Measurements from ENCODE around the gene RGS11. TPM values are rescaled to one million over a fixed set of nuclear protein-coding genes. Genes with fewer than 3 reads are reported as not detected.
A peak's percentile ranks its signal among the peaks of the same experiment; 100 is the strongest.
"Not testable (repeated sequence)": the region's sequence is repeated elsewhere in the genome, so short reads cannot be mapped to it uniquely, and the experiment has no call there.

Gene RGS11
- total RNA-seq, 1 experiment from 2014 or later: 2.9 TPM

DNA sequence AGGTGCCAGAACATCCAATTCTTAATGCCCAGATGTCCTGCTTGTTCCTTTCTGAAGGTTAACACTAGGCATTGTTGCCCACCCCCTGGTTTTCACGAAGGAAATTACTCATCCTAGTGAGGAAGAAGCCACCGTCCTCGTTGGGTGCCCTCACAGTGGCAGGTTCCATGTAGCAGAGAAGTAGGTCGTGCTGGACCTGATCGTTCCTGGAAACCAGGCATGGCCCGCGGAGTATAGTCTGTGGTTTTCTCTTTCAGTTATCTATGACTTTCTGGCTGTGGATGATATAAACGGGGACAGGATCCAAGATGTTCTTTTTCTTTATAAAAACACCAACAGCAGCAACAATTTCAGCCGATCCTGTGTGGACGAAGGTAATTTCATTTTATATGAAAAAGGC, 16.5 kb downstream of the RGS11 start:
- no peaks in the 10 kb centered on the region for H4K20me1 ChIP-seq (ENCODE audit: control insufficient read depth, insufficient read depth, insufficient read length)
- H3K4ac ChIP-seq (ENCODE audit: low read depth, low read length): no peak overlapping the region
- H3K23me2 ChIP-seq (ENCODE audit: insufficient read length, low read depth, low read length, poor library complexity, severe bottlenecking): no peaks in the 10 kb centered on the region
- H3K79me1 ChIP-seq (ENCODE audit: insufficient read depth, low read depth, low read length, poor library complexity, severe bottlenecking): no peaks in the 10 kb centered on the region
- H3K9me3 ChIP-seq (ENCODE audit: control insufficient read depth, low read depth, low read length): no peaks in the 10 kb centered on the region
- no CpG with 5 or more reads among the region's 10 CpGs for WGBS (ENCODE audit: extremely low coverage, insufficient read length, low lambda C conversion rate)
- no peak overlapping the region for H2BK20ac ChIP-seq (ENCODE audit: low read depth, low read length, poor library complexity, severe bottlenecking)
- H3K4me1 Mint-ChIP-seq: no peaks in the 10 kb centered on the region; a peak in 1 of 4 replicates
- no peak overlapping the region for H3K4me3 Mint-ChIP-seq
- H3K27me3 Mint-ChIP-seq (ENCODE audit: low read depth): no peaks in the 10 kb centered on the region
- no peak overlapping the region for H3K56ac ChIP-seq (ENCODE audit: insufficient read length, low read depth, low read length)
- DNase-seq: no peak
- no peak overlapping the region for H2AK5ac ChIP-seq (ENCODE audit: insufficient read length, low read length)
- no peak overlapping the region for H2AFZ ChIP-seq (ENCODE audit: low read length)
- no peak overlapping the region for H3K23ac ChIP-seq (ENCODE audit: insufficient read length, low read depth, low read length)
- H2BK120ac ChIP-seq (ENCODE audit: low read depth, low read length, poor library complexity, severe bottlenecking): no peak overlapping the region
- H3K4me2 ChIP-seq (ENCODE audit: insufficient read depth, insufficient read length, low read length): no peak overlapping the region
- H4K91ac ChIP-seq (ENCODE audit: insufficient read length, low read depth, low read length): no peak overlapping the region
- no peaks in the 10 kb centered on the region for H3K79me2 ChIP-seq (ENCODE audit: insufficient read depth, low read length)
- H3K14ac ChIP-seq (ENCODE audit: insufficient read depth, low read length): no peak overlapping the region
- H4K8ac ChIP-seq (replicated peaks; ENCODE audit: insufficient read length, low read depth, low read length): no peak overlapping the region
- H3K27ac ChIP-seq (ENCODE audit: insufficient read length, low read depth, low read length): no peak overlapping the region
- H3K18ac ChIP-seq (ENCODE audit: insufficient read length, low read depth, low read length): no peak overlapping the region
- H3K9me3 Mint-ChIP-seq: no peaks in the 10 kb centered on the region
- peak overlapping the region in 1 of 3 experiments; percentile 28; a peak in 1 of 7 replicates for H3K27ac Mint-ChIP-seq
- no peak overlapping the region for H2BK5ac ChIP-seq (ENCODE audit: insufficient read length, low read length)
- no peak overlapping the region for H4K5ac ChIP-seq (ENCODE audit: insufficient read length, low read depth, low read length)
- no peaks in the 10 kb centered on the region for H3K4me1 ChIP-seq (ENCODE audit: insufficient read depth, low read length)
- no peaks in the 10 kb centered on the region for H3K27me3 ChIP-seq (ENCODE audit: insufficient read depth, low read length)
- H3K9ac ChIP-seq (ENCODE audit: extremely low read depth, insufficient read length, low read length): no peak overlapping the region
- H2BK15ac ChIP-seq (ENCODE audit: low read depth, low read length): no peak overlapping the region
- peaks cover 20 to 69% (median 43%) of the 10 kb centered on the region in 3 experiments; a peak in 6 of 7 replicates for H3K36me3 Mint-ChIP-seq (ENCODE audit: insufficient read depth in 1 of 3, low read depth in 3 of 3)
- no peak overlapping the region for H2BK12ac ChIP-seq (ENCODE audit: insufficient read length, low read depth, low read length)
- TF ChIP-seq, protein P1, sequence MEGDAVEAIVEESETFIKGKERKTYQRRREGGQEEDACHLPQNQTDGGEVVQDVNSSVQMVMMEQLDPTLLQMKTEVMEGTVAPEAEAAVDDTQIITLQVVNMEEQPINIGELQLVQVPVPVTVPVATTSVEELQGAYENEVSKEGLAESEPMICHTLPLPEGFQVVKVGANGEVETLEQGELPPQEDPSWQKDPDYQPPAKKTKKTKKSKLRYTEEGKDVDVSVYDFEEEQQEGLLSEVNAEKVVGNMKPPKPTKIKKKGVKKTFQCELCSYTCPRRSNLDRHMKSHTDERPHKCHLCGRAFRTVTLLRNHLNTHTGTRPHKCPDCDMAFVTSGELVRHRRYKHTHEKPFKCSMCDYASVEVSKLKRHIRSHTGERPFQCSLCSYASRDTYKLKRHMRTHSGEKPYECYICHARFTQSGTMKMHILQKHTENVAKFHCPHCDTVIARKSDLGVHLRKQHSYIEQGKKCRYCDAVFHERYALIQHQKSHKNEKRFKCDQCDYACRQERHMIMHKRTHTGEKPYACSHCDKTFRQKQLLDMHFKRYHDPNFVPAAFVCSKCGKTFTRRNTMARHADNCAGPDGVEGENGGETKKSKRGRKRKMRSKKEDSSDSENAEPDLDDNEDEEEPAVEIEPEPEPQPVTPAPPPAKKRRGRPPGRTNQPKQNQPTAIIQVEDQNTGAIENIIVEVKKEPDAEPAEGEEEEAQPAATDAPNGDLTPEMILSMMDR (conservative IDR thresholded peaks at IDR 0.05): no peak
- no peak overlapping the region for H3T11ph ChIP-seq (ENCODE audit: low read length)

DNA sequence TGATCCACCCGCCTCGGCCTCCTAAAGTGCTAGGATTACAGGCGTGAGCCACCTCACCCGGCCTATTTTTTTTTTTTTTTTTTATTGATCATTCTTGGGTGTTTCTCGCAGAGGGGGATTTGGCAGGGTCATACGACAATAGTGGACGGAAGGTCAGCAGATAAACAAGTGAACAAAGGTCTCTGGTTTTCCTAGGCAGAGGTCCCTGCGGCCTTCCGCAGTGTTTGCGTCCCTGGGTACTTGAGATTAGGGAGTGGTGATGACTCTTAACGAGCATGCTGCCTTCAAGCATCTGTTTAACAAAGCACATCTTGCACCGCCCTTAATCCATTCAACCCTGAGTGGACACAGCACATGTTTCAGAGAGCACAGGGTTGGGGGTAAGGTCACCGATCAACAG, 17.7 kb downstream of the RGS11 start:
- not testable (repeated sequence) for H2BK120ac ChIP-seq (ENCODE audit: low read depth, low read length, poor library complexity, severe bottlenecking); H3K27me3 ChIP-seq (ENCODE audit: insufficient read depth, low read length); H3K23ac ChIP-seq (ENCODE audit: insufficient read length, low read depth, low read length); H4K91ac ChIP-seq (ENCODE audit: insufficient read length, low read depth, low read length); H2AK5ac ChIP-seq (ENCODE audit: insufficient read length, low read length); H3K4me2 ChIP-seq (ENCODE audit: insufficient read depth, insufficient read length, low read length); H2AFZ ChIP-seq (ENCODE audit: low read length); H2BK15ac ChIP-seq (ENCODE audit: low read depth, low read length); H3K27ac ChIP-seq (ENCODE audit: insufficient read length, low read depth, low read length); H3K4me3 Mint-ChIP-seq; H3K79me1 ChIP-seq (ENCODE audit: insufficient read depth, low read depth, low read length, poor library complexity, severe bottlenecking); H2BK5ac ChIP-seq (ENCODE audit: insufficient read length, low read length); H3K79me2 ChIP-seq (ENCODE audit: insufficient read depth, low read length); H4K5ac ChIP-seq (ENCODE audit: insufficient read length, low read depth, low read length); H3K14ac ChIP-seq (ENCODE audit: insufficient read depth, low read length); H3K4me1 ChIP-seq (ENCODE audit: insufficient read depth, low read length); H3K9ac ChIP-seq (ENCODE audit: extremely low read depth, insufficient read length, low read length); H2BK20ac ChIP-seq (ENCODE audit: low read depth, low read length, poor library complexity, severe bottlenecking); H3K18ac ChIP-seq (ENCODE audit: insufficient read length, low read depth, low read length); H3K27me3 Mint-ChIP-seq (ENCODE audit: low read depth); H4K8ac ChIP-seq (replicated peaks; ENCODE audit: insufficient read length, low read depth, low read length); H3K4ac ChIP-seq (ENCODE audit: low read depth, low read length); H3K9me3 ChIP-seq (ENCODE audit: control insufficient read depth, low read depth, low read length); H3K9me3 Mint-ChIP-seq; DNase-seq; H3K4me1 Mint-ChIP-seq; H3K23me2 ChIP-seq (ENCODE audit: insufficient read length, low read depth, low read length, poor library complexity, severe bottlenecking); H2BK12ac ChIP-seq (ENCODE audit: insufficient read length, low read depth, low read length); H3T11ph ChIP-seq (ENCODE audit: low read length); H4K20me1 ChIP-seq (ENCODE audit: control insufficient read depth, insufficient read depth, insufficient read length); H3K56ac ChIP-seq (ENCODE audit: insufficient read length, low read depth, low read length)
- Mint-ChIP-seq H3K27ac (peak overlapping the region in 1 of 3 experiments; percentile 39; a peak in 2 of 7 replicates), H3K36me3 (ENCODE audit: insufficient read depth in 1 of 3, low read depth in 3 of 3) (peaks cover 20 to 66% (median 44%) of the 10 kb centered on the region in 3 experiments; a peak in 6 of 7 replicates)
- WGBS (ENCODE audit: extremely low coverage, insufficient read length, low lambda C conversion rate): no CpG with 5 or more reads among the region's 13 CpGs
